Loucy (cell line): ENCODE measurements around the gene CELF4.

ENCODE experiments used
- CTCF ChIP-seq: fragments of 200-600 bp; sonication (generic); conservative IDR thresholded peaks from 2 replicates; pipeline ENCODE4 v1.5.1; 2014; ENCODE audit warnings: mild to moderate bottlenecking, antibody characterized with exemption, low read length
- EZH2phosphoT487 ChIP-seq: fragments of 200-600 bp; IDR thresholded peaks from 2 replicates; pipeline ENCODE4 v1.6.1; 2018; ENCODE audit warnings: antibody characterized with exemption, mild to moderate bottlenecking, moderate library complexity, borderline replicate concordance

- TF ChIP-seq CTCF: no peak
- no peak for TF ChIP-seq EZH2phosphoT487
These were observed 343.1 kb downstream of the CELF4 start for GRCh38 chr18:37222354-37222998.
